Activated CD4-positive, alpha-beta T cell treated with anti-CD3 and anti-CD28 coated beads for 1 hour (primary cell): ENCODE results near the gene PLXNC1.
"Not testable (repeated sequence)": the region's sequence is repeated elsewhere in the genome, so short reads cannot be mapped to it uniquely, and the experiment has no call there.

Experiments
- DNase-seq: peaks from one replicate; pipeline ENCODE4 v3.0.0-alpha.2; 2020

The PLXNC1 gene

DNA sequence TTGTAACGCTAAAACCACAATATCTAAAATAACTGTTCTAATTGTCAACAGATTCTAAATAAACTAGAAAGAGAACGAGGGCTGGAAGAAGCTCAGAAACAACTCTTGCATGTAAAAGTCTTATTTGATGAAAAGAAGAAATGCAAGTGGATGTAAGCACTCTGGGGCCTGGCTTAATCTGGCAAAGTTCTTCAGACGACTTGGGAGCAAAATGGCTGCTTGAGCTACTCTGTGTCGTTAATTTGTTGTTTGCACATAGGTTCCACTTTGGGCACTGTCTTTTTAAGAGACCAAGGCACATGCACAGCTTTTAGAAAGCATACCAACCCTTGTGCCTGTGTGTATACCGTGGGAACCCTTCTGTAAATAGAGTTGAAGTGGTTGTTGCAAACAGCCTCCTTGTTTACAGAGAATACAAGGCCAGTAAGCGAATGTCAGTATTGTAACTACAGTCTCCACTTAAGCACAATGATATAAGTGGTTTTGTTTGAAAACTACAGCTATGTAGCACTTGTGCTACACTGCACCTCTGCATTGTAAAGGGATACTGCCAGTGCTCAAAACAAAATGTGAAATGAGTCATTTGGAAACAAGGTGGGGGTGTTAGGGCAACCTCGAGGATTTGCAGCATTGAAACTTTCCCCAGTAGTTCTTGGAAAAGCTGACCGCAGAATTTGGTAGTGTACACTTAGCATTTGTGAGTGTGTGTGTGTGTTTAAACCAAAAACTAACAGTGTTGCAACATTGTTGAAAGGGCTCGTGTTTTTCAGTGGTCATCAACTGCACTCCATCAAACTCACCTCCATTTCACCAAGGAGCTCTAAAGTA is 157.0 kb downstream of the PLXNC1 start:
- no peak for DNase-seq

DNA sequence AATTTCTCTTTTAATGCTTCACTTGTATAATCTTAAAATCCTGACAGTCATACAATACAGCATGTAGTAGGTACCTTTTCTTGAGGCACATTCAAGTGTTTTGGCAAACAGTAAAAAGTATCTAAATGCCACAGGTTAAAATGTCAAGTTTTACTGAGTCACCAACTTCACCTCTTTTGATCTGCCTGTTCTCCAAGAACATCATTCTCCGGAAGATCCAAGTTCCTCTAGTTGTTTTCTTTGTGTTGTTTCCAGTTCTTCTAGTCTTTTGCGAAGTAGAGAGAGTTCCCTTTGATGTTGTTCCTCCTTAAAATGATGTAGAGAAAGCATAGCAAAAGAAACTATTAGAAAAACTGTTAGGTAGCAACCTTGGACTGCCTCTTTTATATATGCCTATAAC is 160.2 kb downstream of the PLXNC1 start:
- no peak for DNase-seq

DNA sequence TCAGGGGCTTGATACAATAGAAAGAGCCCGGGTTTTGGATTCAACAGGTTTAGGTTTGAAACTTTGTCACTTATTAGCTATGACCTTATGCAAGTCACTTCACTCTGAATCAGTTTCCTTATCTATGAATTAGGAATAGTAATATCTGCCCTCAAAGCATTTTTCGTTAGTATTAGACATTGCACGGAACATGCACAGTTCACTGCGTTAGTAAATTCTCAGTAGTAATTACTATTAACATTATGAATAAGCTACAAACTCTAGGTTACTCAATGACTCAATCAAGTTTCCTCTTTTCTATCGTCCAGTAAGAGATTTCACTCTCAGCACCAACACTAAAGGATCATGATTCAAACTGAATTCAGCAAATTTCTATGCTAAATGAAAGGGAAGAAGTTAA is 161.0 kb downstream of the PLXNC1 start:
- no peak for DNase-seq

DNA sequence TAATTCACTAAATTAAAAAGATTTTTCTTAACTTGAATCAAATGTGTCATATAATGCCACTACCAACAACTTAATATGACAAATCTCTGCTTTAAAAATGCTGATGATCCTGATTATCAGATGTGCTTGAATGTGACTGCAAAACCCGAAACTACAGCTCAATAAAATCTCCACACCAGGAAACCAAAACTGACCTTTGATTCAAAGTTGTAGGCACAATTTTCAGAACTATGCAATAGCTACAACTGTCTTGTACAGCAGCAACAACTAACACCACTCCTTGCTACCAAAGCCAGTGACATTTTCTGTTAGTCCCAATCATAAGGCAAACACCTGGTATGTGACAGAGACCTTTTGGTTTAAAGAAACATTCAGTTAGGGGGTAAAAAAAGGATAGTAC is 164.0 kb downstream of the PLXNC1 start:
- DNase-seq, result no peak

DNA sequence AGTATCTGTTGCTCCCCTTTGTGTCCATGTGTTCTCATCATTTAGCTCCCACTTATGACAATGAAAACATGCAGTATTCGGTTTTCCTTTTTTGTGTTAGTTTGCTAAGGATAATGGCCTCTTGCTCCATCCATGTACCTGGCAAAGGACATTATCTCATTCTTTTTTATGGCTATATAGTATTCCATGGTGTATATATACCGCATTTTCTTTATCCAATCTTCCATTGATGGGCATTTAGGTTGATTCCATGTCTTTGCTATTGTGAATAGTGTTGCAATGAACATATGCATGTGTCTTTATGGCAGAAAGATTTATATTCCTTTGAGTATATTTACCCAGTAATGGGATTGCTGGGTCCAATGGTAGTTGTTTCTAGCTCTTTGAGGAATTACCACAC is 168.2 kb downstream of the PLXNC1 start:
- DNase-seq, result not testable (repeated sequence)

DNA sequence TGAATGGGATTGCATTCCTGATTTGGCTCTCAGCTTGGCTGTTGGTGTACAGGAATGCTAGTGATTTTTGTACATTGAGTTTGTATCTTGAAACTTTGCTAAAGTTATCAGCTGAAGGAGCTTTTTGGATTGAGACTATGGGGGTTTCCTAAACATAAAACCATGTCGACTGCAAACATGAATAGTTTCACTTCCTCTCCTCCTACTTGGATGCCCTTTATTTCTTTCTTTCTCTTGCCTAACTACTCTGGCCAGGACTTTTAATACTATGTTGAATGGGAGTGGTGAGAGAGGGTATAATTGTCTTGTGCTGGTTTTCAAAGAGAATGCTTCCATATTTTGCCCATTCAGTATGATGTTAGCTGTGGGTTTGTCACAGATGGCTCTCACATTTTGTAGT is 169.8 kb downstream of the PLXNC1 start:
- DNase-seq, result no peak

DNA sequence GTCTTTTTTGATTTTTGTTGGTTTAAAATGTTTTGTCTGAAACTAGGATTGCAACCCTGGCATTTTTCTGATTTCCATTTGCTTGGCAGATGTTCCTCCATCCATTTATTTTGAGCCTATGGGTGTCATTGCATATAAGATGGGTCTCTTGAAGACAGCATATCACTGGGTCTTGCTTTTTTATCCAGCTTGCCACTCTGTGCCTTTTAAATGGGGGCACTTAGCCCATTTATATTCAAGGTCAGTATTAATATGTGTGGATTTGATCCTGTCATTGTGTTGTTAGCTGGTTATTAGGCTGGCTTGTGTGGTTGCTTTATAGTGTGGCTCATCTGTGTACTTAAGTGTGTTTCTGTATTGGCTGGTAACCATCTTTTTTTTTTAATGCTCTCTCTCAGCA is 171.7 kb downstream of the PLXNC1 start:
- DNase-seq, result no peak

DNA sequence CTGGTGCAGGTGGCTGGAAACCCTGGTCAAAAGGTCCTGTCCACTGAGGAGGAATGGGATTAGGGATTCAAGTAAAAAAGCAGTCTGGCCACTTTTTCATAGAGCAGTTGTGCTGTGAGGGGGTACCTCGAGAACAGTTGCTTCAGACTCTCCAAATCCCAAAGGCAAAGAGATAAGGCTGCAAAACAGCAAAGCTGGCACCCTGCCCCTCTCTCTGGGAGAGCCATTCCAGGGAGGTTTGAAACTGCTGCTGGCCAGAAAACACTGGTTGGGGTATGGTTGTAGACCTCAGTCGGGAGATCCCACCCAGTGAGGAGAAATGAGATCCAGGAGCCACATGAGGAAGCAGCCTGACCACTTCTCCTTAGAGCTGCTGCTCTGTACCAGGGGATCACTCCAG is 174.0 kb downstream of the PLXNC1 start:
- no peak for DNase-seq

DNA sequence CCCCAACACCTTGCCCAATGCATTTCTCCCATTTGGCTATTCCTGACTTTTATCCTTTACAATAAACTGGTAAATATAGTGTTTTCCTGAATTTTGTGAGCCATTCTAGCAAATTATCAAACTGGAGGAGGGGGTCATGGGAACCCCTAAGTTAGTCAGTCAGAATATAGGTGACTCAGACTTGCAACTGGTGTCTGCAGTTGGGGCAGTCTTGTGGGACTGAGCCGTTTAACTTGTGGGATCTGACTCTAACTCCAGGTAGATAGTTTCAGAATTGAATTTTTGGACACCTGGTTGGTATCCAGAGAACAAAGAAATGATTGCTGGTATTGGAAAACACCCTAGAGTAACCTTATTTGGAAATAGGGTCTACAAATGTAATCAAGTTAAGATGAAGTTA is 177.9 kb downstream of the PLXNC1 start:
- DNase-seq, result no peak

DNA sequence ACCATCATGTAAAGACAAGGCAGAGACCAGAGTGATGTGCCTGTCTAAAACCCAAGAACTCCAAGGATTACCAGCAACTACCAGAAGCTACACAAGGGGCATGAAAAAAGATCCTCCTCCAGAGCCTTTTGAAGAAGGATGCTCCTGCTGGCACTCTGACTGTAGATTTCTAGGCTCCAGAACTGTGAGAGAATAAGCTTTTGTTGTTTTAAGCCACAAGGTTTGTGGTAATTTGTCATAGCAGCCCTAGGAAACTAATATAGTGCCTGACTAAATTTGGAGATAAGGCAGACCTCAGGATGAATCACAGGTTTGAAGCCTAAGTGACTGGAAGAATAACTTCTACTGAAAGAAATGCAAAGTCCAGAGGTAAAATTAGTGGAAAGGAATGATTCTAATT is 178.3 kb downstream of the PLXNC1 start:
- DNase-seq, result no peak

DNA sequence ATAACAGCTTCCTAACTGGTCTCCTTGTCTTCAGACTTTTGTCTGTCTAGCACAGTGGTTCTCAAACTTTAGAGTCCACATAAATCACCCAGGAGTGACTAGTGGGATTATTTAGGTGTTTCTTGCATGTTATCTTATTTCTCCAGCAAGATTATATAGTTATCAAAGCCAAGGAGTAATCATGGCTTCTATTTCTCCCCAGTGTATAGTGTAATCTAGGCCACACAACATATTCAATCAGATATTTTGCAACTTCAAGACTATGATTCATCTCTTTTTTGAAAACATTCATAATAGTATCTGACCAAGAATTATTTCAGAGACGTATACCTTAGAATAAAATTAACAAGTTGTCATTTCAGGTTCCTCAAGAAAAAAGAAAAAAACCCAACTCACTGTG is 179.4 kb downstream of the PLXNC1 start:
- no peak for DNase-seq

DNA sequence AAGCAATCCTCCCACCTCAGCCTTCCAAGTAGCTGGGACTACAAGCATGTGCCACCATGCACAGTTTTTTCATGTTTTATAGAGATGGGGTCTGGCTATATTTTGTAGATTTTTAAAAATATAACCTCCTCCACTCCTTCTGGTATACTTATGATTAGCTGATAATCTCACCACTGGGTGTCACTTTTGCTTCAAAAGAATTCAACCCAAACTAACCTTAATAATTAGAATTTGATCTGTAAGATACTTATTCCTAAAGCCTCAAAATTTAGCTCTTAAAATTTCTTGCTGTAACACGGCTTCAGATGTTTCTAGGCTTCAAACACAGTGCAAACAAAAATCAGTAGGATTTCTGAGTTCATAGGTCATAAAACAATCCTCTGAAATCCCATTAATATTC is 181.0 kb downstream of the PLXNC1 start:
- DNase-seq, result no peak

DNA sequence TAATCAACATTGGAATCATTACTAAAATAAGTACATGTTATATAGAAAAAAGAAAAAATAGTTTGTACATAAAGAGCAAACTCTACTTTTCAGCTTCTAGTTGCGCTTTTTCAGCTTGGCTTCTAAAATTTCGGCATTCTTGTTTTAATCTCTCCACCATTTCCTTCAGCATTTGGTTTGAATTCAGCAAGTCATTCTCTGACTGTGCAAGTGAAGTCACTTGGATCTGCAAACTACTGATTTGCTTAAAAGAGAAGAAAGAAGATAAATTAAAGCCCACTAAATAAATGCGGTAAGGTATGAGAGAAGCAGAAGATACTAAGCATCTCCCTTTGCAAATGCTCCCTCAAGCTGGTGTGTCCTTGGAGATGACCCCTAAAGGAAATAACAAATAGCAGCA is 185.0 kb downstream of the PLXNC1 start:
- DNase-seq, result no peak

DNA sequence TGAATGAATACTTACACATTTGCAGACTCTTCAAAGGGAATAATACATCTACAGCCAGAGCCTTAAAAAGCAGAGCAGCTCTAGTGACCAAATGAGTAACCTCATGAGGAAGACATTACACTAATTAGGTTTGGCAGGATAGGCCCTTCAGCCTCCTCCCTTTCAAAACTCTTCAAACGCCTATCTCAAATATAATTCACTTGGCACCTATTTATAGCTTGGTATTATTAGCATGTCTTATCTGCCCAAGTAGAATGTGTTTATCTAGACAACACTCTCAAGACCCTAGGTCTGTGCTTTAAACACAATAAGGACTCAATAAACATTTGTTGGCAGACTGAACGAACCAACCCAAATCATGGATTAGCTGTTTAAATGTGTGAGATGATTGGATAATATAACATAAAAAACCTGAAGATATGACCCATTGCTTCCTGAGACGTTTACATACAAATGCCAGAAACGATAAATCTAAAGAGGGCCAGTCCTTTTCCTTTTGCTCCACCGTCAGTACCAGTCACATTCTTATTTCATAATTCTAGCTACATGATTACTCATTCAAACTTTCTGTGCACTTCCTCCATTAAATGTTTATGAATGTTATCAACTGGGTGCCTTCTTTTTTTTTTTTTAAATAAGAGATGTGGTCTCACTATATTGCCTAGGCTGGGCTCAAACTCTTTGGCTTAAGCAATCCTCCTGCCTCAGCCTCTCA is 188.0 kb downstream of the PLXNC1 start:
- DNase-seq, result no peak

DNA sequence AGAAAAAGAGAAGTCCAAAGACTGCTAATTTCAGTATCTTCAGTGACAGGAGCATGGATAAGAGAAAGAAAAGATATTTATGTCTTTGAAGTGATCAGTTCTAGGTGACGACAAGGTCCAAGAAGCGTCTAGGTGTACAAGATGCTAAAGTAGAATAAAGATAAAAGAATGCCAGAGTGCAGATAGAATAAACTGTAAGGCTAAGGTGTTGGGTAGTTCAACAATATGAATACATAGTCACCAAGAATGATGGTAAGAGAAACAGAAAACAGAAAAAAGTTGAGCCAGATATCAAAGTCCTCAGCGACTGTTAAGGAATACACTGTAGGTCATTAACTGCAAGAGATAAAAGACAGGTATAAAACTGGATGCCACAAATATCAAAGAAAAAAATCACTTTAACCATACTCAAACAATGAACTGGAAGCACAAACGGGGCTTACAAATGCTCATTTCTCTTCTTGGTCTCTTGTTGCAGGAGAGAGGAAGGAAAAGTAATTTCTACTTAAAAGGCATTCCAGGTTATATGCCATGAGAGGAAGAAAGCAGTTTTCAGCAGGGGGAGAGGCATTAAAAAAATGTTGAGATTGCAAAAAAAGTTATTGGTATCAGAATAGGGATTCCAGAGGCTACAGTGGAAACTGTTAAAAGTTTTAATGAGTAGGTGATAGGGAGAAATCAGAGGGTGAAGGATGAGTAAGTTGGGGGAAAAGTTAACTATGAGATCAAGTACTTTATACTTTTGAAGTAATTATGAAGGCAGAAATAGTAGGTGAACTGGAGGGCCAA is 189.8 kb downstream of the PLXNC1 start:
- no peak for DNase-seq

DNA sequence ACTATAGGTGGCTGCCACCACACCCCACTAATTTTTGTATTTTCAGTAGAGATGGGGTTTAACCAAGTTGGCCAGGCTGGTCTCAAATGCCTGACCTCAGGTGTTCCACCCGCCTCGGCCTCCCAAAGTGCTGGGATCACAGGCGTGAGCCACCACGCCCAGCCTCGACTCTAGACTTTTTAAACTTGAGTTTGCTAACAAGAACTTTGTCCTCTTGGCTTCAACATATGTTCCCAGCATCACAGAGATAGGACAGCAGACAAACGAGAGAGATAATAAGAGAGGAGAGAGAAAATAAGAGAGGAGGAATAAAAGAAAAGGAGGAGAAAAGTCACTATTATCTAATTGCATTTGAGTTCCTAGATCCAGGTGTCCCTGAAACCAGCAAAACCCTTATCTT is 192.2 kb downstream of the PLXNC1 start:
- no peak for DNase-seq

DNA sequence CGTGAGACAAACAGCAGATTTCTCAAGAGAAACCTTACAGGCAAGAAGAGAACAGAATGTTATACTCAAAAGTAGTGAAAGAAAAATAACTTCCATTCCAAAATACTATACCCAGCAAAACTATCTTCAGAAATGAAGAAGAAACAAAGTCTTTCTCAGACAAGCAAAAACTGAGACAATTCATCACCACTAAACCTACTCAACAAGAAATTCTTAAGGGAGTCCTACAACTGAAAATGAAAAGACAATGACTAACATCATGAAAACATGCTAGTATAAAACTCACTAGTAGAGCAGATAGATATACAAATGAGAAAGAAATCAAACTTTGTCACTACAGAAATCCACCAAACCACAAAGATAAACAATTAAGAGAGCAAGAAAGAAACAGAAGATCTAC is 204.8 kb downstream of the PLXNC1 start:
- DNase-seq, result no peak
